SK-N-SH treated with all-trans-retinoic acid at 6 μM for 48 hours (cell line): Measurements from ENCODE around the gene UST.

Experiments used
- ATAC-seq: fragments of 200-7000 bp; cut with Tn5 transposase; 3 replicates; pipeline ENCODE4 v1.9.1; 2020; ENCODE audit warnings: mild to moderate bottlenecking, moderate library complexity
- ARNTL ChIP-seq: fragments of 450-650 bp; formaldehyde crosslinking; IDR thresholded peaks from 2 replicates; pipeline ENCODE4 v1.5.0; 2020; ENCODE audit warnings: low read depth, mild to moderate bottlenecking, moderate library complexity, borderline replicate concordance
- BACH2 ChIP-seq: fragments of 250-450 bp; sonication (Bioruptor Pico); IDR thresholded peaks from 2 replicates; pipeline ENCODE4 v1.9.0; 2021; ENCODE audit warnings: mild to moderate bottlenecking, borderline replicate concordance
- ESRRG ChIP-seq: fragments of 250-450 bp; sonication (Bioruptor Pico); IDR thresholded peaks from 2 replicates; pipeline ENCODE4 v1.6.1; 2021; ENCODE audit warnings: mild to moderate bottlenecking
- GLIS3 ChIP-seq: fragments of 250-450 bp; sonication (Bioruptor Pico); IDR thresholded peaks from 2 replicates; pipeline ENCODE4 v1.5.0; 2020; ENCODE audit warnings: mild to moderate bottlenecking, moderate library complexity
- ISL1 ChIP-seq: fragments of 250-450 bp; sonication (Bioruptor Pico); IDR thresholded peaks from 2 replicates; pipeline ENCODE4 v2.1.2; 2022; ENCODE audit warnings: mild to moderate bottlenecking, moderate library complexity
- OSR1 ChIP-seq: fragments of 250-450 bp; sonication (Bioruptor Pico); IDR thresholded peaks from 2 replicates; pipeline ENCODE4 v1.8.0; 2022; ENCODE audit warnings: moderate library complexity, mild to moderate bottlenecking, inconsistent platforms
- PPARA ChIP-seq: fragments of 250-450 bp; sonication (Bioruptor Pico); IDR thresholded peaks from 2 replicates; pipeline ENCODE4 v1.5.0; 2020; ENCODE audit warnings: mild to moderate bottlenecking, borderline replicate concordance
- RARB ChIP-seq: fragments of 250-450 bp; sonication (Bioruptor Pico); IDR thresholded peaks from 2 replicates; pipeline ENCODE4 v1.8.0; 2021; ENCODE audit warnings: mild to moderate bottlenecking, moderate library complexity
- SNAI2 ChIP-seq: fragments of 250-450 bp; sonication (Bioruptor Pico); IDR thresholded peaks from 2 replicates; pipeline ENCODE4 v1.5.0; 2020; ENCODE audit warnings: mild to moderate bottlenecking, moderate library complexity
- TCF4 ChIP-seq: fragments of 250-450 bp; sonication (Bioruptor Pico); IDR thresholded peaks from 2 replicates; pipeline ENCODE4 v1.8.0; 2021; ENCODE audit warnings: mild to moderate bottlenecking, moderate library complexity, borderline replicate concordance
- TOX ChIP-seq: fragments of 250-450 bp; sonication (Bioruptor Pico); IDR thresholded peaks from 2 replicates; pipeline ENCODE4 v1.8.0; 2021; ENCODE audit warnings: mild to moderate bottlenecking, moderate library complexity, borderline replicate concordance
- ZC3H10 ChIP-seq: fragments of 250-450 bp; sonication (Bioruptor Pico); IDR thresholded peaks from 2 replicates; pipeline ENCODE4 v1.5.1; 2021; ENCODE audit warnings: mild to moderate bottlenecking, moderate library complexity
- ZFP3 ChIP-seq: fragments of 250-450 bp; sonication (Bioruptor Pico); IDR thresholded peaks from 2 replicates; pipeline ENCODE4 v1.5.0; 2020; ENCODE audit warnings: mild to moderate bottlenecking, moderate library complexity
- ZFP30 ChIP-seq: fragments of 450-650 bp; formaldehyde crosslinking; IDR thresholded peaks from 2 replicates; pipeline ENCODE4 v1.5.0; 2022; ENCODE audit warnings: mild to moderate bottlenecking, moderate library complexity
- ZNF565 ChIP-seq: fragments of 450-650 bp; formaldehyde crosslinking; conservative IDR thresholded peaks from 2 replicates; pipeline ENCODE4 v1.5.0; 2020; ENCODE audit warnings: low read depth, mild to moderate bottlenecking, moderate library complexity
- ZNF70 ChIP-seq: fragments of 450-650 bp; formaldehyde crosslinking; IDR thresholded peaks from 2 replicates; pipeline ENCODE4 v1.5.0; 2020; ENCODE audit warnings: mild to moderate bottlenecking, moderate library complexity
- TF ChIP-seq, protein P1 (sequence below): fragments of 250-450 bp; sonication (Bioruptor Pico); IDR thresholded peaks from 2 replicates; pipeline ENCODE4 v1.8.0; 2020; ENCODE audit warnings: mild to moderate bottlenecking, moderate library complexity, borderline replicate concordance
- TF ChIP-seq, protein P2 (sequence below): fragments of 250-450 bp; sonication (Bioruptor Pico); IDR thresholded peaks from 2 replicates; pipeline ENCODE4 v1.5.1; 2020; ENCODE audit warnings: low read depth, mild to moderate bottlenecking, moderate library complexity
- TF ChIP-seq, protein P3 (sequence below): fragments of 250-450 bp; sonication (Bioruptor Pico); IDR thresholded peaks from 2 replicates; pipeline ENCODE4 v1.5.1; 2021; ENCODE audit warnings: mild to moderate bottlenecking, moderate library complexity
- TF ChIP-seq, protein P4 (sequence below): fragments of 250-450 bp; sonication (Bioruptor Pico); IDR thresholded peaks from 2 replicates; pipeline ENCODE4 v1.5.0; 2020; ENCODE audit warnings: mild to moderate bottlenecking, moderate library complexity
- TF ChIP-seq, protein P5 (sequence below): fragments of 250-450 bp; sonication (Bioruptor Pico); IDR thresholded peaks from 2 replicates; pipeline ENCODE4 v1.8.0; 2021; ENCODE audit warnings: low read depth, mild to moderate bottlenecking, moderate library complexity, borderline replicate concordance

Gene UST

DNA sequence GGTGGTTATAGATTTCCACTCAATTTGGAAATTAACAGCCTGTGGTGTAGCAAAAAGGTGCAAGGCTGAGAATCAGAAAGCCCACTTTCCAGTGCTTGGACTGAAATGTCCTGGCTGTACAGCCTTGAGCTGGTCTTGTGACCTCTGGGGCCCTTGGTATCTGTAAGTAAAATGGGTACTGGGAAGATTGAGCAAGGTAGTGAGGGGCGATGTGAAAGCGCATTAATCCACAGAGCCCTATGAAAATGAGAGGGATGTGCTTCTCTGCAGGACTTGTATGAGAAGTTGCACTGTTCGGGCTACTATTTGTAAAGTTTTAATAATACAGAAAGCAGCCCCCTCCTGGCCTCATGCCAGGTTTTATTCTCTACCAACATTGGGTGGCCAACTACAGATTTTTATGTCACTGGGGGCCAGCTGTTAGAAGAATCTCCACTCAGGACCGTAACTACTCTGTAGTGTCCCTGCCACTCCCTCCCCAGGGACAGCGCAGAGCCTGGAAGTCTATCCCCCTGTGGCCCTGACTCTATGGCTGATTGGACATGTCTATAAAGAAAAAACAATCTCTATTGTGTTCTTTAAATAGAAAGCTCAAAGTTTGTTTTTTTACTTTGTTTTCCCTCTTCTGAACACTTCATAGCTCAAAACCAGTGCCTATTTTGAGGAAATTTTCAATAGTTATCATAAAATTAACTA is 316.0 kb downstream of the UST start:
- ATAC-seq, result no peak
- TF ChIP-seq ARNTL (CRISPR knock-in tag), result no peak
- TF ChIP-seq, protein P1, sequence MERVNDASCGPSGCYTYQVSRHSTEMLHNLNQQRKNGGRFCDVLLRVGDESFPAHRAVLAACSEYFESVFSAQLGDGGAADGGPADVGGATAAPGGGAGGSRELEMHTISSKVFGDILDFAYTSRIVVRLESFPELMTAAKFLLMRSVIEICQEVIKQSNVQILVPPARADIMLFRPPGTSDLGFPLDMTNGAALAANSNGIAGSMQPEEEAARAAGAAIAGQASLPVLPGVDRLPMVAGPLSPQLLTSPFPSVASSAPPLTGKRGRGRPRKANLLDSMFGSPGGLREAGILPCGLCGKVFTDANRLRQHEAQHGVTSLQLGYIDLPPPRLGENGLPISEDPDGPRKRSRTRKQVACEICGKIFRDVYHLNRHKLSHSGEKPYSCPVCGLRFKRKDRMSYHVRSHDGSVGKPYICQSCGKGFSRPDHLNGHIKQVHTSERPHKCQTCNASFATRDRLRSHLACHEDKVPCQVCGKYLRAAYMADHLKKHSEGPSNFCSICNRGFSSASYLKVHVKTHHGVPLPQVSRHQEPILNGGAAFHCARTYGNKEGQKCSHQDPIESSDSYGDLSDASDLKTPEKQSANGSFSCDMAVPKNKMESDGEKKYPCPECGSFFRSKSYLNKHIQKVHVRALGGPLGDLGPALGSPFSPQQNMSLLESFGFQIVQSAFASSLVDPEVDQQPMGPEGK (CRISPR knock-in tag), result no peak
- TF ChIP-seq GLIS3 (CRISPR knock-in tag), result no peak
- no peak for TF ChIP-seq ZNF70 (CRISPR knock-in tag)
- TF ChIP-seq ZFP30, result no peak
- TF ChIP-seq, protein P2, sequence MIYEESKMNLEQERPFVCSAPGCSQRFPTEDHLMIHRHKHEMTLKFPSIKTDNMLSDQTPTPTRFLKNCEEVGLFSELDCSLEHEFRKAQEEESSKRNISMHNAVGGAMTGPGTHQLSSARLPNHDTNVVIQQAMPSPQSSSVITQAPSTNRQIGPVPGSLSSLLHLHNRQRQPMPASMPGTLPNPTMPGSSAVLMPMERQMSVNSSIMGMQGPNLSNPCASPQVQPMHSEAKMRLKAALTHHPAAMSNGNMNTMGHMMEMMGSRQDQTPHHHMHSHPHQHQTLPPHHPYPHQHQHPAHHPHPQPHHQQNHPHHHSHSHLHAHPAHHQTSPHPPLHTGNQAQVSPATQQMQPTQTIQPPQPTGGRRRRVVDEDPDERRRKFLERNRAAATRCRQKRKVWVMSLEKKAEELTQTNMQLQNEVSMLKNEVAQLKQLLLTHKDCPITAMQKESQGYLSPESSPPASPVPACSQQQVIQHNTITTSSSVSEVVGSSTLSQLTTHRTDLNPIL, result no peak
- TF ChIP-seq BACH2, result no peak
- no peak for TF ChIP-seq SNAI2 (CRISPR knock-in tag)
- no peak for TF ChIP-seq TCF4 (CRISPR knock-in tag)
- no peak for TF ChIP-seq ISL1 (CRISPR knock-in tag)
- TF ChIP-seq TOX, result no peak
- no peak for TF ChIP-seq ZFP3 (CRISPR knock-in tag)
- no peak for TF ChIP-seq ZC3H10
- TF ChIP-seq, protein P3, sequence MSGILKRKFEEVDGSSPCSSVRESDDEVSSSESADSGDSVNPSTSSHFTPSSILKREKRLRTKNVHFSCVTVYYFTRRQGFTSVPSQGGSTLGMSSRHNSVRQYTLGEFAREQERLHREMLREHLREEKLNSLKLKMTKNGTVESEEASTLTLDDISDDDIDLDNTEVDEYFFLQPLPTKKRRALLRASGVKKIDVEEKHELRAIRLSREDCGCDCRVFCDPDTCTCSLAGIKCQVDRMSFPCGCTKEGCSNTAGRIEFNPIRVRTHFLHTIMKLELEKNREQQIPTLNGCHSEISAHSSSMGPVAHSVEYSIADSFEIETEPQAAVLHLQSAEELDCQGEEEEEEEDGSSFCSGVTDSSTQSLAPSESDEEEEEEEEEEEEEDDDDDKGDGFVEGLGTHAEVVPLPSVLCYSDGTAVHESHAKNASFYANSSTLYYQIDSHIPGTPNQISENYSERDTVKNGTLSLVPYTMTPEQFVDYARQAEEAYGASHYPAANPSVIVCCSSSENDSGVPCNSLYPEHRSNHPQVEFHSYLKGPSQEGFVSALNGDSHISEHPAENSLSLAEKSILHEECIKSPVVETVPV, result no peak
- TF ChIP-seq OSR1 (CRISPR knock-in tag), result no peak
- no peak for TF ChIP-seq ESRRG (CRISPR knock-in tag)
- TF ChIP-seq RARB (CRISPR knock-in tag), result no peak

DNA sequence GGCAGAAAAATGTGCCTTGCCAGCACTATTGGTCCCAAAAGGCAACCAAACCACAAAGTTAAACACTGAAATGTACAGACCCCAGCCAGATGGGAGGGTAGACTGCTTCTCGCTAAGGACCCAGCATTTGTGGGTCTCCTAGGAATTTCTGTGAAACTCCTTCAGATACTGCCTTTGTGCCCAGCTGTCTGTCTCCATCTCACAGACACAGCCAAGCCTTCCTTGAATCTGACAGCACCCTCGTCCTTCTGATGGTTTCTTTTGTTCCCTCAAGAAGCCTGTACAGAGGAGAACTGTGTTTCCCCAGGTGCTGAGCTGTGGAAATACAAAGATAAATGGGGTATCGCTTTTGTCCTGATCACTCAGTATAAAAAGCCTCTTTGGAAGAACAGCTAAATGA is 316.6 kb downstream of the UST start:
- TF ChIP-seq, protein P4, sequence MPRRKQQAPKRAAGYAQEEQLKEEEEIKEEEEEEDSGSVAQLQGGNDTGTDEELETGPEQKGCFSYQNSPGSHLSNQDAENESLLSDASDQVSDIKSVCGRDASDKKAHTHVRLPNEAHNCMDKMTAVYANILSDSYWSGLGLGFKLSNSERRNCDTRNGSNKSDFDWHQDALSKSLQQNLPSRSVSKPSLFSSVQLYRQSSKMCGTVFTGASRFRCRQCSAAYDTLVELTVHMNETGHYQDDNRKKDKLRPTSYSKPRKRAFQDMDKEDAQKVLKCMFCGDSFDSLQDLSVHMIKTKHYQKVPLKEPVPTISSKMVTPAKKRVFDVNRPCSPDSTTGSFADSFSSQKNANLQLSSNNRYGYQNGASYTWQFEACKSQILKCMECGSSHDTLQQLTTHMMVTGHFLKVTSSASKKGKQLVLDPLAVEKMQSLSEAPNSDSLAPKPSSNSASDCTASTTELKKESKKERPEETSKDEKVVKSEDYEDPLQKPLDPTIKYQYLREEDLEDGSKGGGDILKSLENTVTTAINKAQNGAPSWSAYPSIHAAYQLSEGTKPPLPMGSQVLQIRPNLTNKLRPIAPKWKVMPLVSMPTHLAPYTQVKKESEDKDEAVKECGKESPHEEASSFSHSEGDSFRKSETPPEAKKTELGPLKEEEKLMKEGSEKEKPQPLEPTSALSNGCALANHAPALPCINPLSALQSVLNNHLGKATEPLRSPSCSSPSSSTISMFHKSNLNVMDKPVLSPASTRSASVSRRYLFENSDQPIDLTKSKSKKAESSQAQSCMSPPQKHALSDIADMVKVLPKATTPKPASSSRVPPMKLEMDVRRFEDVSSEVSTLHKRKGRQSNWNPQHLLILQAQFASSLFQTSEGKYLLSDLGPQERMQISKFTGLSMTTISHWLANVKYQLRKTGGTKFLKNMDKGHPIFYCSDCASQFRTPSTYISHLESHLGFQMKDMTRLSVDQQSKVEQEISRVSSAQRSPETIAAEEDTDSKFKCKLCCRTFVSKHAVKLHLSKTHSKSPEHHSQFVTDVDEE (CRISPR knock-in tag), result no peak
- TF ChIP-seq, protein P3, result no peak
- TF ChIP-seq OSR1 (CRISPR knock-in tag), result no peak
- no peak for TF ChIP-seq ZC3H10
- TF ChIP-seq PPARA (CRISPR knock-in tag), result no peak
- TF ChIP-seq ISL1 (CRISPR knock-in tag), result no peak
- no peak for TF ChIP-seq TOX
- TF ChIP-seq BACH2, result no peak
- TF ChIP-seq ZNF565, result no peak
- no peak for TF ChIP-seq ARNTL (CRISPR knock-in tag)
- no peak for TF ChIP-seq GLIS3 (CRISPR knock-in tag)
- TF ChIP-seq TCF4 (CRISPR knock-in tag), result no peak
- TF ChIP-seq ZFP3 (CRISPR knock-in tag), result no peak
- TF ChIP-seq, protein P1 (CRISPR knock-in tag), result no peak
- TF ChIP-seq, protein P5, sequence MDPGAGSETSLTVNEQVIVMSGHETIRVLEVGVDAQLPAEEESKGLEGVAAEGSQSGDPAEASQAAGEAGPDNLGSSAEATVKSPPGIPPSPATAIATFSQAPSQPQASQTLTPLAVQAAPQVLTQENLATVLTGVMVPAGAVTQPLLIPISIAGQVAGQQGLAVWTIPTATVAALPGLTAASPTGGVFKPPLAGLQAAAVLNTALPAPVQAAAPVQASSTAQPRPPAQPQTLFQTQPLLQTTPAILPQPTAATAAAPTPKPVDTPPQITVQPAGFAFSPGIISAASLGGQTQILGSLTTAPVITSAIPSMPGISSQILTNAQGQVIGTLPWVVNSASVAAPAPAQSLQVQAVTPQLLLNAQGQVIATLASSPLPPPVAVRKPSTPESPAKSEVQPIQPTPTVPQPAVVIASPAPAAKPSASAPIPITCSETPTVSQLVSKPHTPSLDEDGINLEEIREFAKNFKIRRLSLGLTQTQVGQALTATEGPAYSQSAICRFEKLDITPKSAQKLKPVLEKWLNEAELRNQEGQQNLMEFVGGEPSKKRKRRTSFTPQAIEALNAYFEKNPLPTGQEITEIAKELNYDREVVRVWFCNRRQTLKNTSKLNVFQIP, result no peak
- no peak for TF ChIP-seq SNAI2 (CRISPR knock-in tag)
- no peak for ATAC-seq
